ENCODE data around the gene SKP2.

The SKP2 gene

DNA sequence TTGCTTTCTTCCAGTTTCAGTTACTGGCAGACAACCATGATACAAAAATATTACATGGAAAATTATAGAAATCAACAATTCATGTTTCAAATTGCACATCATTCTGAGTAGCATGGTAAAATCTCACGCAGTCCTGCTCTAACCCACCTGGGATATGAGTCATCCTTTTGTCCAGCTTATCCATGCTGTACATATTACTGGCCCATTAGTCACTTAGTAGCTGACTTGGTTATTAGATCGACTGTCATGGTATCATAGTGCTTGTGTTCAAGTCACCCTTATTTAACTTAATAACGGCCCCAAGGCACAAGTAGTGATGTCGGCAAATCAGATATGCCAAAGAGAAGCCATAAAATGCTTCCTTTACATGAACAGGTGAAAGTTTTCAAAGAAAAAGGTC, 48.6 kb downstream of the SKP2 start:
- DNase-seq (ENCODE audit: low spot score) = no peak

DNA sequence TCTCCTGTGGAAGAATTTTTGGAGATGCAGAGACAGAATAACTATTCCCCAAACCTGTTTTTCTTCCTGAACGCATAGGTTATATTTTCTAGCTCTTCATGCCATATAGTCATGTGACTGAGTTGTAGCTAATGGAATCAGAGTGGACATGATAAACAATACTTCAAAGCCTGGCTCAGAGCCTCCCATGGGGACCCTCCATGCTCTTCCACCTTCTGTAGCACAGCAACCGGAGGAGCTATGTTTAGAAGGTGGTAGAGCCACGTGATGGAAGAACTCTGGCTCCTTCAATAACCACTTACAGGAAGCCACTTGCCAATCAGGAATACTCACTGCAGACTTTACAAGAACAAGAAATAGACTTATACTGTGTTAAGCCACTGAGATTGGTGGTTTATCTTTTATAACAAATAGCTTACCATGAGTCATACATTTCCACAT, 50.6 kb downstream of the SKP2 start:
- DNase-seq (ENCODE audit: low spot score) = no peak

DNA sequence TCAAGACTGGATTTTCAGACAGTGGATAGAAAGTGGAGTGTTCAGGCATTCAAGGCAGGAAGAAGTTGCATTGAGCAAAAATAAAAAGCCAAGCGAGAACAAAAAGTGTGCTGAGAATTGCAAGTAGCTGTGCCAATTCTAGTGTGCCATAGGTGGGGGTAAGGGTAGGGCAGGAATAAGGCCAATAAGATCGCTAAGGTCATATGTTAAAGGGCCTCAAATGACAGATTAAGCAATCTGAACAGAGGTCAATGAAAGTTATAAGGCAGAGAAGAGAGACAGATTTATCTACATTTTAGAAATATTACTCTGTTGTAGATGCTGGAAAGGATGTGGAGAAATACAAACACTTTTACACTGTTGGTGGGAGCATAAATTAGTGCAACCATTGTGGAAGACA, 53.4 kb downstream of the SKP2 start:
- no peak for DNase-seq (ENCODE audit: low spot score)

DNA sequence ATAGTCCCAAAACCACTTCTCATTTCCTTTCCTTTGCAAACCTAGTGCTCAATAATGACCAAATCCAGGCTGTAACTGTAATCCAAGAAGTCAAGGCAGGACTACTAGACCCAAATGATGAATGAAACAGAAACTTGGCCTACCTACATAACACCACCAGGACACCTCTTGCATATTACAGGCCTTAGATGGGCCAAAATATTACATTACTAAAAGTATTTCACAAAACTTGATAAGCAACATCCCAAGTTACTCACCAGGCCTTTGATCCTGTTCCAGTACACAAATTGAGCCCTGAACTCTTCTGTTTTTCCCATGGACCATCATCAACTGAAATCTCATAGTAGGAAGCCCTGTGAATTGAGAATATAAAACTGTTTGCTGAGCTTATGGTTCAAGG, 55.0 kb downstream of the SKP2 start:
- no peak for DNase-seq (ENCODE audit: low spot score)

DNA sequence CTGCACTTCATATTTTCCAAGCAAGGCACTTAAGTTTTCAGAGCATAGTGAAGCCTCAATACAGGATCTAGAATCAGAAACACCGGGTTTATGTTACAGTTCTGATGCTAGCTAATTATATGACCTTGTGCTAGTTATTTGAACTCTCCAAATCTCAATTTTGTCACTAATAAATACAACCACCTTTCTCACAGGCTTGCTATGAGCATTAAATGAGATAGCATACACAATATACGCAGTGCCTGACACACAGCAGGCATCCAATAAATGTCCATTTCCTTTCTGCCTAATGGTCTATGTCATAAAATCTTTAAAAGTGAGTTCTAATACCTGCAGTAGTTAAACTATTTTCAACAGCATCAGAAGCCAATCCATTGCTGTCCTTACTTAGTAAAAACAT, 56.9 kb downstream of the SKP2 start:
- DNase-seq (ENCODE audit: low spot score) = no peak

DNA sequence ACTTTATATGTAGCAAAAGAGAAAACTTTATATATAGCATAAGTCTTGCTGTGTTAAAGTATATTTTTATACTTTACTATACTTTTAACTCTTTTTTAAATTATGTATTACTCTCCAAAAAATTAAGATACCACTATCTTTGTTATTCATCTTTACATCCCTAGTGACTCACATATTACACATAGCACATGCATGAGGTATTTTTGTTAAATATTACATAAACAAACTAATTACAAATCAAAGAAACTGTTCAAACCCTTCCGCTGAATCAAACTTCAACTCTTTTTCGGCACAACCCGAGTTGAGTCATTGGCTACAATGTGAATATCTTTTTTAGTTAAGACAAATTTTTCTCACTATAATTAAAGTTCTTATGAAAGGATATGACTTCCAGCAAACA, 57.8 kb downstream of the SKP2 start:
- no peak for DNase-seq (ENCODE audit: low spot score)

DNA sequence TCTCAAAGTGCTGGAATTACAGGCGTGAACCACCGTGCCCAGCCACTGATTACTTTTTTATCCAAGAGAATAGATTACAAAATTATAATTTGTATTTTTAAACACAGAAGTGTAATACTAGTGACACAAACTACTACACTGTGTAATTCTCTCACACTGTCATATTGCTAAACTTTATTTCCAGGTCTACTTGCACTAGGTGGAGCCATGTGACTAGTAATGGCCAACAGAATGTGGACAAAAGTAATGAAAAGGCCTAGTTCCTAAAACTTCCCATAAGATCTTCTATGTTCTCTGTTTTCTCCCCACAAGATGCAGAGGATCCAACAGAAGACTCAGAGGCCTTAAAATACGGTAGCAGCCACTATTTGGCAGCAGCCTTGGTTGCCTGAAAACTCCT, 62.5 kb downstream of the SKP2 start:
- DNase-seq (ENCODE audit: low spot score) = no peak

DNA sequence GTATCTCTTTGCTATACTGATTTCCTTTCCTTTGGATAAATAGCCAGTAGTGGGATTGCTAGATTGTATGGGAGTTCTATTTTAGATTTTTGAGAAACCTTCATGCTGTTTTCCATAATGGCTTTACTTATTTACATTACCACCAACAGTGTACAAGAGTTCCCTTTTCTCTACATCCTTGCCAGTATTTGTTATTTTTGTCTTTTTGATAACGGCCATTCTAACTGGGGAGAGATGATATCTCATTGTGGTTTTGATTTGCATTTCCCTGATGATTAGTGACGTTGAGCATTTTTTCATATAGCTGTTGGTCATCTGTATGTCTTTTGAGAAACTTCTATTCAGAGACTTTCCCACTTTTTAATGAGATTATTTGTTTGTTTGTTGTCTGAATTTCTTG, 64.0 kb downstream of the SKP2 start:
- no peak for DNase-seq (ENCODE audit: low spot score)

DNA sequence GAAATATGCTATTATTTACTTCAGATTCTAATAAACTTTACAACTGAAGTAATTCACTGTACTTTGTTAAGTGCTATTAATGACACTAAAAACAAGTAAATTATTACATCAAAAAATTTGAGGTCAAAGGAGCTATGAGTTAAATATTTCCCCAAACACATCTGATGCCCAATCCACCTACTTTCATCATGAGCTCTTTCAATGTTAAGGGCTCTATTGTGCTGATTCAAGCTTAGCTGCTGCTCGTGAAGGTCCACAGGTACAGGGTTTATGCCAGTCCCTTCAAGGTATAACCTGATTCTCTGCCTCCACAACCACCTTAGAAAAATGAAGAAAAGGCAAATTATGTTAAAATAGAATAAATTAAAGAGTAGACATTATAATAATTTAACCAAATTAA, 65.7 kb downstream of the SKP2 start:
- no peak for DNase-seq (ENCODE audit: low spot score)

DNA sequence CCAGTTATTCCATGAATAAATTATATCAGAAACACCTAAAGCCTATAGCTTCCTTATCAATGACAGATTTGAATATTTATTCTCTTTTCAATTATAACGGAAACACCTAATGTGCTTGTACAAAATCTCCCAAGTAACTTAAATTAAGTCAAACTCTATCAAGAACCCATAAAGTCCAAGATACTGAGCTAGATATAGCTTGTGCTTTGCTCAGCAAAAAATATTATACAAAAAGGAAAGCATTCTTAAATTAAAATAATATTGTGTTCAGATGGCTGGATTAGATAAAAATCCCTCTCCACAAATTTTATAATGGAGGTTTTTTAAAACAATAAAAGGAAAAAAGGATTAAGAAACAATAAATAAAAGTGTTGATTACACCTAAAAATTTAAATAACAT, 66.1 kb downstream of the SKP2 start:
- no peak for DNase-seq (ENCODE audit: low spot score)

DNA sequence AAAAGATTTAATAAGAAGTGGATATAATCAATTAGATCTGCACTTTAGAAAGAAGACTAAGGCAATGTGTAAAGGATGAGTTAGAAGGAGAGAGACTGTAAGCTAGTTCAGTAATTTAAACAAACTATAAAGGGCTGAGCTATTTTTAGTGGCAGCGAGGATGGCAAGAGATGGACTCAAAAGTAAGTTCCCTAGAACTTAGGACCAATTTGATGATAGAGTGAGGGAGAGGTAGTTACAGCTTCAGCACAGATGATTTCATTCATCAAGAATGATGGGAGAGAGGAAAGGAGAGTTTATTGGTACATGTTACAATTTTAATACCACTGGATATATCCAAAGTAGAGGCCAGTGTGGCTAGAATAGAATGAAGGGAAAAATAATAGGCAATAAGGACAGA, 70.7 kb downstream of the SKP2 start:
- no peak for DNase-seq (ENCODE audit: low spot score)

DNA sequence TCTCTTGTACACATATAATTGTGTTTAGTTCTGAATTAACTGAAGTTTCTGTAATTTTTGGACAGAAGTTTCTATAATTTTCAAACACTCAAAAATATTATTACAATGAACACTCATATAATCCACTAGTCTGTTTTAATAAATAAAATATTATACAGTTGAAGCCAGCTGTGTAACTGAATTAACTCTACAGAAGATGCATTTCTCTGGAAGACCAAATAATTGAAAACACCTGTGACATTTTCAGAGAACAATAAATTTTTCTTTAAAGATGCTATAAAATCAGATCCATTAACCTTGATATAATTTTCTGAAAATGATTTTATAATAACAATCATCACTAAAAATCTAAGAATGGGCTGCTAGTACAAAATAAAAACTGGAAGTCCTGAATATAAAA, 75.1 kb downstream of the SKP2 start:
- no peak for DNase-seq (ENCODE audit: low spot score)

DNA sequence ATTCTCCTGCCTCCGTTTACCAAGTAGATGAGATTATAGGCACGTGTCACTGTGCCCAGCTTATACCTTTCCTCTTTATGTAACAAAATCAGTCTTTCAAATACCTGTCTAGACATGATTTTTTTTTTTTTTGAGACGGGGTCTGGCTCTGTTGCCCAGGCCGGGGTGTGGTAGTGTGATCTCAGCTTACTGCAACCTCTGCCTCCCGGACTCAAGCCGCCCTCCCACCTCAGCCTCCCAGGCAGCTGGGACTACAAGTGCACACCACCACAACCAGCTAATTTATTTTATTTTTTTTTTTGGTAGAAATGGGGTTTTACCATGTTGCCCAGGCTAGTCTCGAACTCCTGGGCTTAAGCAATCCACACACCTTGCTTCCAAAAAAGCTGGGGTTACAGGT, 76.6 kb downstream of the SKP2 start:
- no peak for DNase-seq (ENCODE audit: low spot score)

DNA sequence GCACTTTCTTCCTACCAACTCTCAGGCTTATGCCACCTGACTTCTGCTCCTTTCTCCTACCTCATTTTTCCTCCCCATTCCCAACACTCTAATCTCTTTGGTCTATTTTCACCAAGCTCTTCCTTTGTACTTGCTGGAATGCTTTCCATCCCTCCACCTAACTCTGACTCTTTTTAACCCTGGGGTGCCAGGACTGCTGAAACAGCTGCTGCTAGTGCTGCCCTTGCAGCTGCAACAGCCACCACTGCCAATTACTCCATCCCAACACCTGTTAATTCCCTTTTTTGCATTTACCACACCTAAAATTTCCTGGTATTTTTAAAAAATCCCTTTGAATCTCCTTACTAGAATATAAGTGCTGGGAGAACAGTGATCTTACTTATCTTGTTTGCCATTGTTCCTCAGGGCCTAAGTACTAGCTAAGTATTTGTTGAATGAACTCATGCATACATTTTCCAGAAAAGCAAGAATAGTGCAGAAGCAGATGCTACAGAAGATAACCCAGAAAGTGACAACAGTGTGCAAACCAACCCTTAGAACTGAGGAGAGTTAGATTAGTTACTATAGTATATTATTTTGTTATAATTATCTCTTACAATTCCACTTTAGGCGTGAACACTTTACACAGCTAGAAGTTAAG, 78.4 kb downstream of the SKP2 start:
- no peak for DNase-seq (ENCODE audit: low spot score)

DNA sequence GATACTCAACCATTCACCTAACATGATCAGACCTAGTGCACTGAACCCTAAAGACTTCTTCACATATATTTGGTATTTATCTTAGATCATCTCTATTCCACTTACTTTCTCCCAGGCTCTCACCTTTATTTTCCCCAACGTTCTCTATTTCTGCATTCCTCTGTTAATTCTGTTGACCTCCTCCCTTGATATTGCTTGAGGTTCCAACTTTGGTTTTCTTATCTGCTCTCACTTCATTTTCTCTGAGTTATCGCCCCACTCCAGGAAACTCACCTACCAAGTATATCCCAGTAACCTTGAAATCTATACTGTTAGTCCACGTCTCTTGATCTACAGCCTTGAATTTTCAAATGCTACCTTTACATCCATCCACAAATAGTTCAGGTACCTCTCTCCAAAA, 80.6 kb downstream of the SKP2 start:
- DNase-seq (ENCODE audit: low spot score) = no peak
